C1 segment of cervical spinal cord (tissue), 14 donors: ENCODE measurements around the gene KDM7A.

Experiments
- DNase-seq, 14 donors: peaks; one replicate each; lab custom pipeline; 2025; lab: John Stamatoyannopoulos, UW

Gene KDM7A

DNA sequence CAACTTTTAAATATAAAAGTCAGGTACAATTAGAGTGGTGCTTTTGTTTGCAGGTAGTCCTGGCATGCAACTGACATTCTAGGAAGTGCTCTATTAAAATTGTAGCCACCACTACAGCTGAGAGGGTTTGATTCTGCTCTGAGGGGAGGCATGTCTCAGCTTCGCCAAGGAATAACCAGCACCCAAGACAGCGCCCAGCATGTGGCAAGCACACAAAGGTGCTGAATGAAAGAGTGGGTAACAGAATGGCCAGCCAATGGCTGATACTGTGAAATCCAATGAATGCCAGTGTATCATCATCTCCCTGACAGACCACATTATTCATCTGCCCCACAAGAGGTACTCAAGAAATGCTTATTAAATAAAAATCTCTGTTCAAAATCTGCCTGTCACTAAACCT, 121.0 kb downstream of the KDM7A start:
- DNase-seq = no peak

DNA sequence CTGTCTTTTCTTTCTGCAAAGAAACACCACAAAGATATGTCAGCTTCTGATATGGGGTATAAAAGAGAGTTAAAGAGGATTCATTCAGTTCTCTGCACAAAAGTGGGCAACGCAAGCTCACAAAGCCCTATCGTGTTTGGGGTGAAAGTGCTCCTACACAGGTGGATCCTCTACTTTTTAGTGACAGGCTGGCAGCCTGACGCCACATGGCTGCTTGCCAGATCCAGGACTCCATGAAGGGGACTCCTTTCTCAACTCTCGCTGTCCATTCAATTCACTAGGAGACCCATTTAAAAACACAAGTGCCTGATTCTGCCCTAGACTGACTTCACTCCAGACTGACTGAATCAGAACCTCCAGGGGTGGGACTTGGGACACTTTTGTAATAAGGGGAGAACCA, 122.0 kb downstream of the KDM7A start:
- no peak for DNase-seq

DNA sequence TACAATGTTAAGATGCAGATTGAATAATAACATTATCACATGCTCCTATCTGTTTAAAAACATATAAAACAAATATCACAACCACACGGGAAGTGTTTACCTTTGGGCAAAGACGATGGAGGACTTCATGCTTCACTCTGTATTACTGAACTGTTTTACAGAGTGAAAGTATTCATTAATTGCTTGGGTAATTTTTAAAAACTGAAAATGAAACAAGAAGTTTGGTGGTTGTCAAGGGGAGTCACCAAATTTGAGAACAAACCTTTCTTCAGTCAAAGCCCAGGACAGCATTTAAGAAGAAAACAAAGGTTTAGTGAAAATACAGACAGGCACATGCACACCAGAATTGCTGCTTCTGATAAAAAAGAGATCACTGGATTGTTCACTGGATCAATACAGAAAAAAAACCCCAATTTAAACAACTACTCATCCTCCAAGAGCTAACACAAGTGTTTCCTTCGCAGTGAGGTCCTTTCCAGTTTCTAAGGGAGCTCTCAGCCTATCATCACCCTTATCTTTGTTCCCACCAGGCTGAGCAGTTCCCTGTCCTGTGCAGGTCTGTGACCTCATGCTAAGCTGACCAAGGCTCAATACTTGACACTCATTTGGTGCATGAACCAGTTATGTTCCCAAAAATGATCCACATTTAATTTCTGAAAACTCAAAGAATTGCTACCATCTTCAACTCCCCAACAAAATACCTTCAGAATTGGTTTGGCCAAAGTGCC, 122.8 kb downstream of the KDM7A start:
- no peak for DNase-seq

DNA sequence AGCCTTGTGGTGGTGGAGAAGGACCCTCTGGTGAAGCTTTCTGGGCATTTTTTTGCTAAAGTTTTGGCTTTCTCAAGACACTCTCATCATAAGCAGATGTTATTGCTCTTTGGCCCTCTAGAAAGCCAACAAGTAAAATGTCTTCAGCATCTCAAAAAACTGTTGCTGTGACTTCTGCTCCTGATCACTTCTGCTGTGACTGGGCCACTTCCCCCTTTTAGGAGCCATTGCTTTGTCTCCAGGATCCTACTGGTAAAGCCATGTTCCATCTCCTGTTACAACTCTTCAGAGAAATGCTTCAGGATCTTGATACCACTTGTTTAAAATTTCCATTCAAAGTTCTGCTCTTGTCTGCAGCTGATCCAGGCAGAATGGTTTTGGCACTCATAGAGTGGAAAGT, 125.0 kb downstream of the KDM7A start:
- no peak for DNase-seq

DNA sequence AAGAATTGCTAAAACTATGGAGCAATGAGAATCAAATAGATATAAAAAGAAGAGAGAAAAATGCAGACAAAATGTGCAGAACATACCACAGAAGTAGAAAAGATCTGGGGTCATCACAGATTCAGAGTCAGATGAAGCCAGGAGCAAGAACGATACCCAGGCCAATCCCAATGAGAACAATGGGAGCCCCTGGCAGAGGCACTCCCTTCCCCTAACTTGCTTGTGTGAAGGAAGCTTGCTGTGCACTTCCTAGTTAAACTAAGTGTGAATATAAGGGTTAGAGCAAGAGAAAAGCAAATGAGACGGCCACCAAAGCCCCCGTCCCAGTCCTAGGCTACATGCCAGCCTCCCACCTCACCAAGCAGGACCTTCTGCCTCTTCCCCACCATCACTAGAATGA, 126.7 kb downstream of the KDM7A start:
- no peak for DNase-seq

DNA sequence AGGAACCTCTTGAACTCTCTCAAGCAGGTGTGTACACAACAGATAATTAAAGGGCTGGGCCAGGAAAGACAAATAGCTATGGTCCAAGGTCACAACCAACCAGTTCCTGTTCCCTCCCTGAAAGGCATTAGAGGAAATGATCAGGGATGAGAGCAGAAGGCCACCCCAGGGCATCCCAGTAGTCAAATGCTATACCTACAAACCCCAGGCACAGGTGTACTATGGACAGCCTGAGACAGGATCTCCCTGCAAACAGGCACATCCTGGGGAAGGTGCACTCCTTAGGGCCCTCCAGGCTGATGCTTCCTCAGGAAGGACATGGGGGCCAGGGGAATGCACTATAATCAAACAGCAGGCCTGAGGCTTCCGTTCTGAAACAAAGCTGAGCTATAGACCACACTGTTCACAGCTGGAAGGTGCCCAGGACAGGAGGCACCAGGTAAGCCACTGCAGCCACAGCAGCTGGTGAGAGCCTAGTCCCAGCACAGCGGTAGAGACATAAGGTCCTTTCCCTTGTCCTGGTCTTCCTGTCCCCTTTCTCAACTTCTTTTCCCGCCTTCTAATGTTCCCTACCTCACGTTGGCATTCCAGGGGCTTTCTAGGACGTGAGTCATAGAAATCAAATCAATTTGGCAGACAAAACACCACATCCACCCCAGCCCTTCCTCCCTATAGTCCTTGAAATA, 127.3 kb downstream of the KDM7A start:
- no peak for DNase-seq

DNA sequence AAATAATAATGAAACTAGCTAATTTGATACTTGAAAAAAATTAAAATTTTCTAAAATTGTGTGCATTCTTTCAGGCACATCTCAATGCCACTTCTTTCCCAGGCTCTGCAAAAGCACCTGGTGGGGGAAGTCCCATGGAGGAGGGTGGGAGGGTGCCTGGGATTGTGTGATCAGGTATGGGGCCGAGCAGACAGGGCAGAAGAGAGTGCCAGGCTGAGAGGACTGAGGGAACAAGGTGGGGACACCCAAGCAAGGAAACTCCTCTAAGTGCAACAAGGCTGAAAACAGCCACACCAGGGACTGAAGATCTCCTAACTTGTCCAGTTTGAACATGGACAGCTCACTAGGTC, 127.8 kb downstream of the KDM7A start:
- no peak for DNase-seq

DNA sequence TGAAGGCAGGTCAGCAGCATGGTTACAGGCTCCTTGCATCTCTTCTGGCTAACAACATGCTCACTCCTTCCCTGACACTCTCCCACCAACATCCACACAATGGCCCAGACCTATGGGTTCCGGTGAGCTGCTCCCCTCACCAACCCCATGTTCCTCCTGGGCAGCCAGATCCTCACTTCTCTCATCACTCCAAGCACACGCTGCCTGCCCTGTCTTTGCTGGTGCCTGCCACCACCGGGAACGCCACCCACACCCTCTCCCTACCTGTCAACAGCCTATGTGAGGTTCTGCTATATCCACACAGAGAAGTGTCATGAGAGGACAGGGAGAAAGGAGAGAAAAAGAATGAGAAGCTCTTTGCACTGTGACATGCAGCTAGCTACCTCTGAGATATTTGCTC, 128.6 kb downstream of the KDM7A start:
- no peak for DNase-seq

DNA sequence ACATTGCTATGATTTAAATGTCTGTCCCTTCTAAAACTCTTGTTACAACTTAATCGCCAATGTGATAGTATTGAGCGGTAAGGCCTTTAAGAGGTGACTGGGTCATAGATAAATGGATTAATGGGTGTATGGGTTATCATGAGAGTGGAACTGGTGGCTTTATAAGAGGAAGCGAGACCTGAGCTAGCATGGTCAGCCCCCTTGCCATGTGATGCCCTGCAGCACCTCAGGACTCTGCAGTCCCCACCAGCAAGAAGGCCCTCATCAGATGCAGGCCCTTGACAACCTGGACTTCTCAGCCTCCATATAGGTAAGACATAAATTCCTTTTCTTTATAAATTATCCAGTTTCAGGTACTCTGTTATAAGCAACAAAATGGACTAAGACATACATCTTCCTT, 129.6 kb downstream of the KDM7A start:
- no peak for DNase-seq

DNA sequence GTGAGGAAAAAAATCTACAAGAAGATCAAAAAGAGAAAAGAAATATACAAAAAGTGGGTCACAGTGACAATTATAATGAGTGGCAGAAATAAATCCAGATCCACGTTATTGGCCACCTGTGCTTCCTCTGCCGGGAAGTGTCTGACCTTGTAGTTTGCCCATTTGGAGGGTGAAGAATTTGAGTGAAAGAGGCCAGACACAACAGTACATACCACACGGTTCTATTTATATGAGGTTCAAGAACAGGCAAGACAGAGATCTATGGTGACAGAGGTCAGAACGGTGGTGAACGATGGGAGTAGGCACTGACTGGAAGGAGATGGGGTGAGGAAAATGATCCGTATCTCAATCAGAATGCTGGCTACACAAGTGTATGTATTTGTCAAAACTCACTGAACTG, 131.1 kb downstream of the KDM7A start:
- no peak for DNase-seq

DNA sequence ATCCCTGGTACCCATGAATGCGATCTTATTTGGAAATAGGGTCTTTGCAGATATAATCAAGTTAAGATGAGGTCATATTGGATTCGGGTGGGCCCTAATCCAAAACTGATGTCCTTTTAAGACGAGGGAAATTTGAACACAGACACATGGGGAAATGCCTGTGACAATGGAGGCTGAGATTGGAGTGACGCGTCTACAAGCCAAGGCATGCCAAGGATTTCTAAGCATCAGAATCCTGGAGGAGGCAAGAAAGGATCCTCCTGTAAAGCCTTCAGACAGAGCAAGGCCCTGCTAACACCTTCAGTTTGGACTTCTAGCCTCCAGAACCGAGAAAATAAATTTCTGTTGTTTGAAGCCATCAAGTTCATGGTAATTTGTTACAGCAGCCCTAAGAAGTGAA, 132.5 kb downstream of the KDM7A start:
- no peak for DNase-seq

DNA sequence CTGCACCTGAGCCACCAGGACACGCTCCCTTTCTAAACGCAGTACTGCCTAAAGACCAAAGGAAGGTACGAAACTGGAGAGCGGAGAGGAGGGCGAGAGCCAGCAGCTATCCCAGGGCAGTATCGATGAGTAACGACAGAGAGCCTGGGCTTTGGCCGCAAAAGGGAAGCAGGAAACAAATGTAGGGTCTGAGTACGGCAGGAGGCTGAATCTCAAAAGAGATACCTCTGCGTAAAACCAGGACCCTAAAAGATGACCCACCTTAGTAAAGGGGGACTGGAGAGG, 134.5 kb downstream of the KDM7A start:
- DNase-seq = no peak

DNA sequence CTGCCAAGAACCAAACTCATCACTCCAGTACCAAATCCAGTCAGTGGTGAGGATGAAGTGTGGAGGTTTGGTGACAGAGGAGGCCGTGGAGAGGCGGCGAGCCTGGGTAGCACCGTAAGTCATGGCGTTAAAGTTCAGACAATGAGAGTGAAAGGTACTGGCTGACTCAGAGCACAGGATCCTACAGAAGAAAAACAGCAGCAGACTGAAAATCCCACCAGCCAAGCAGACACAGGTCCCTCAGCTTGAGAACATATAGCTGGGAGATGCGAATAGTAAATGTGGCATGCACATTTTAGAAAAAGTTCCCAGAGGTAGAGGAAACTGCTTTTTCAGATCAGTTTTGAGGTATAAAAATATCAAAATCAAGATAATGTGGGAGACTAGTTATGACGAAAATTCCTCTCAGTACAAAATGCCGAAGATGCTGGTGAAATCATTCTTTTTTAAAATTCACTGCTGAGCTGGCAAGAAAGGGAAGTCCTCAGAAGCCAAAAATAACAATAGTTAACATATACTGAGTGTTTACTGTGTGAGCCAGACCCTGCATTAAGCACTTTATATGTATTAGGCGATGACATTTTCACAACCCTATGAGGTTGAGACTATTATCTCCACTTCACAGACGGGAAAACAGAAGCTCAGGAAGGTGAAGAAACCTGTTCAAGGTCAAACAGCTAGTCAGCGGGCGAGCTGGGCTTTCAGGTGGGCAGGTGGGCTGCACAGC, 135.0 kb downstream of the KDM7A start:
- DNase-seq = no peak

DNA sequence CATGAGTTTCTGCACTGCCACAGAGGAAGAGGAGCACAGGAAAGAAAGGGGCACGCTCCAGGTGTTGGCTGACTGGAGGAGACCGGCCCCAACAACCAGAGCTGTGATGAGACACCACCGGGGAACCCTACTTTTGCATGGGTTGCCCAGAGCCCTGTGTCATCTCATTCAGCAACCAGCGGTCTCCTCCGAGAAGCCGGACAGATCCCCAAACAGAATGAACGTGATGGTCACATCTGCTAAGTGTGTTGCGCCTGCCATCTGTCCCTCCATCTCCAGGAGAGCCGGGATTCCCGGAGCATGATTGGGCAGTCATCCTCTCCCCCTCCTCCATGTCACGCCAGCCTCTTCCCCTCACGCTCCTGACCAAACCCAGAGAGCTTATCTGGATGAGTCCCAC, 136.9 kb downstream of the KDM7A start:
- no peak for DNase-seq

DNA sequence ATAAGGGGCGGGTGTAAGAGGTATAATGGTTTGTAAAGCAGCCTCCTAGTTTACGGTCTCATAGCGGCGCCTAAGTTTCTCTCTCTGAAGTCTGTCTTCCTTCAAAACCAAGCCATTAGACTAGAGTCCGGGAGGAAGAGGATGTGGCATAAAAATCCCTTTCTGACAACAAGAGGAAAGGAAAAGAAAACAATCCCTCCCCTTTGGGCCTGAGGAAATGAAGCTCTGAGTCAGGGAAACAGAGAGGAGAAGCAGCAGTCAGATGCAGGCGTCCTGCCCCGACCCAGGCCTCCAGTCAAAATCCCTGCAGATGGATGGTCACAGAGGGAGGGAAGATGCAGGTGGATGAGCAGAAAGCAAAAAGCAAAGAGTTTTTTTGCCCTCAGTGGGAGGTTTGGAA, 137.7 kb downstream of the KDM7A start:
- DNase-seq = no peak

DNA sequence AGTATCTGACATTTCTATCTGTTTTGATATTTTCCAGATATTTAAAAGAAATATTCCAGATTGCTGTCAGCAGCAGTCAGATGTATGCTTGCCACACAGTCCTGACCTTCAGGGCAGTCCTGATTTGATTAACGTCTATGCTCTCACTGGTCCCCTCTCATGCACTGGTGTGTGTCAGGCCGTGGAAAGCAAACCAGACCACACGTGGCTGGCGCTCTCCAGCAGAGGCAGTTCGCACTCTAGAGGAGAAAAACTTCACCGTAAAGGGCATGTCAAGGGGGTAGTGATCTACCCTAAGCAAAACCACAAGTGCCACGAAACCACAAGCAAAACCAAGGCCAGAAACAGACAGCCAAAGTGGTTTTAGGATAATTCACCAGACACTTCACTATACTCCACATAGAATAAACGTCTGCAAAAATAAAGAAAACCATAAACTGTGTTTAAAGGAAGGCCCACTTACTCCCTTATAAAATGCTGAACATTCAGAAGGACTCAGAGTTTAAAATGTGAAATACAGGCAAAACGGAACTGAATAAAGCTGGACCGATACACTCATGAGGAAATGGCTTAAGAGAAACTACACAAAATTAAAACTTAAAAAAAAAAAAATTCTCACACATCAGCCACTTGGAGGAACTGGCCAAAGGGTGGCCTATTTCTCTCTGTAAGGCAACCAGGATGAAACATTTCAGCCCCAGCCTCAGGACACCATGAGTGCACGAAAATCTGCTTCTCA, 140.4 kb downstream of the KDM7A start:
- no peak for DNase-seq

DNA sequence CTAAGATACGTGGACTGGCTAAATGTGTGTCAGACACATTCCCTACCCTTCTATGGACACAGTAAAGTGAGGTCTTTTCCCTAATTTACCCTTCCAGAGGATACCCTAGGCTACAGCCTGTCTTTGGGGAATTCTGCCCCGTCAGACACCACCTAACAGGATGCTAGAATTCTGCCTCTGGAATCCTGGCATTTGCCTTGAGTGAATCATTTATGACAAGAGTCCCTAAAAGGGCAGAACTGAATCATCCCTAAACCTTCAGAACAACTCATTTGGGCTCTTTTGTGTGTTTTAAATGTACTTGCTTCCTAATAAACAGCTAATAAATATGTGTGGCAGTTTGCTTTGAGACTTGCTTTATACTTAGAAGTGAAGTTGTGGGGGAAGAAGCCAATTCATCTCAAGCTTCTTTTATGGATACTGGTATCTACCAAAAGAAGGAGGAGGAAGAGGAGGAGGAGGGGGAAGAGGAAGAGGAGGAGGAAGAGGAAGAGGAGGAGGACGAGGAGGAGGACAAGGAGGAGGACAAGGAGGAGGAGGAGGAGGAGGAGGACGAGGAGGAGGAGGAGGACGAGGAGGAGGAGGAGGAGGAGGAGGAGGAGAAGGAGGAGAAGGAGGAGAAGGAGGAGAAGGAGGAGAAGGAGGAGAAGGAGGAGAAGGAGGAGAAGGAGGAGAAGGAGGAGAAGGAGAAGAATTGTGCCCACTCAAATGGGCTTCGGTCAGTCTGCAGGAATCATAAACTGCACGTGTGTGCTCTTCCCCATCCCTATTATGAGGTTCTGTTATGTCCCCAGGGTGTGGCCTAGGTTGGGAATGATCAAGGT, 141.2 kb downstream of the KDM7A start:
- DNase-seq = no peak
